A549 (cell line): ENCODE results near the gene PRSS21. TPM values are rescaled to one million over a fixed set of nuclear protein-coding genes. Genes with fewer than 3 reads are reported as not detected.

Source experiments
- ATAC-seq, 2 experiments: fragments of 200-7000 bp in 1 of 2; fragments of >200 bp in 1 of 2; cut with Nextera tagmentation in 1 of 2; cut with Tn5 transposase in 1 of 2; 3 replicates each; pipeline versions ENCODE4 v1.8.0 to v1.9.1; 2018 to 2020; ENCODE audit warnings: mild to moderate bottlenecking in 1 of 2, moderate library complexity in 1 of 2
- CTCF ChIA-PET: fragments of 300-600 bp; sonication (Branson Sonifier 250); formaldehyde crosslinking; extraction: SDS; loops from one replicate; lab custom pipeline; 2021; ENCODE audit warnings: antibody characterized with exemption, inconsistent platforms; lab: Yijun Ruan, JAX
- POLR2A ChIA-PET: fragments of 350-600 bp; formaldehyde crosslinking; extraction: SDS; loops from one replicate; lab custom pipeline; 2021; ENCODE audit warnings: antibody characterized with exemption, inconsistent platforms; lab: Yijun Ruan, JAX
- DNase-seq, 2 experiments: peaks; one replicate each; pipeline versions ENCODE4 v3.0.0 to v3.0.0-alpha.2; 2011 to 2016; ENCODE audit warnings: low read depth in 1 of 2, low spot score in 1 of 2
- FAIRE-seq: peaks from 2 replicates; lab custom pipeline; 2011; peaks lifted over from hg19 to GRCh38; lab: Jason Lieb, UNC
- H3K27ac ChIP-seq, 2 experiments: fragments of >200 bp; sonication (Bioruptor Twin); formaldehyde crosslinking; 3 replicates each; pipeline ENCODE4 v1.5.1; 2016 to 2017
- H3K4me1 ChIP-seq: fragments of >200 bp; sonication (Bioruptor Twin); formaldehyde crosslinking; 3 replicates; pipeline ENCODE4 v1.6.1; 2016
- H3K4me2 ChIP-seq: fragments of >200 bp; sonication (Bioruptor Twin); formaldehyde crosslinking; 3 replicates; pipeline ENCODE4 v1.6.1; 2016
- H3K4me3 ChIP-seq: fragments of >200 bp; sonication (Bioruptor Twin); formaldehyde crosslinking; 3 replicates; pipeline ENCODE4 v1.5.1; 2016
- H3K9me3 ChIP-seq: fragments of >200 bp; sonication (Bioruptor Twin); formaldehyde crosslinking; 3 replicates; pipeline ENCODE4 v1.6.1; 2016
- CEBPB ChIP-seq, 2 experiments: fragments of >200 bp in 1 of 2; sonication (Bioruptor Twin) in 1 of 2; formaldehyde crosslinking in 1 of 2; IDR thresholded peaks; 2 replicates each; pipeline ENCODE4 v1.6.1; 2012 to 2016
- CHD2 ChIP-seq: fragments of 150-350 bp; IDR thresholded peaks from 2 replicates; pipeline ENCODE4 v1.6.1; 2014; ENCODE audit warnings: low read length; ENCODE audit not compliant: partially characterized antibody
- GATA3 ChIP-seq: IDR thresholded peaks from 2 replicates; pipeline ENCODE4 v1.6.1; 2012; ENCODE audit warnings: borderline replicate concordance
- HOXA7 ChIP-seq: fragments of 250-450 bp; sonication (Bioruptor Pico); IDR thresholded peaks from 2 replicates; pipeline ENCODE4 v1.5.0; 2020; ENCODE audit warnings: mild to moderate bottlenecking, moderate library complexity
- HOXB13 ChIP-seq: fragments of 250-450 bp; sonication (Bioruptor Pico); IDR thresholded peaks from 2 replicates; pipeline ENCODE4 v1.5.0; 2020; ENCODE audit warnings: low read depth, mild to moderate bottlenecking, moderate library complexity
- JUNB ChIP-seq: fragments of >200 bp; sonication (Bioruptor Twin); formaldehyde crosslinking; IDR thresholded peaks from 2 replicates; pipeline ENCODE4 v1.6.1; 2016
- KDM1A ChIP-seq: fragments of 200-600 bp; sonication (generic); IDR thresholded peaks from 2 replicates; pipeline ENCODE4 v1.6.1; 2016; ENCODE audit warnings: low read depth, mild to moderate bottlenecking
- NFE2L2 ChIP-seq: fragments of 150-350 bp; conservative IDR thresholded peaks from 2 replicates; pipeline ENCODE4 v1.6.1; 2014; ENCODE audit warnings: low read length
- NPAS2 ChIP-seq: fragments of 250-450 bp; sonication (Bioruptor Pico); IDR thresholded peaks from 2 replicates; pipeline ENCODE4 v1.8.0; 2022; ENCODE audit warnings: mild to moderate bottlenecking, moderate library complexity, borderline replicate concordance
- NR3C1 ChIP-seq: fragments of >200 bp; sonication (Bioruptor Twin); formaldehyde crosslinking; IDR thresholded peaks from 3 replicates; pipeline ENCODE4 v1.6.1; 2017
- PBX3 ChIP-seq: IDR thresholded peaks from 2 replicates; pipeline ENCODE4 v1.6.1; 2012
- POLR2A ChIP-seq: IDR thresholded peaks from 2 replicates; pipeline ENCODE4 v1.6.1; 2012; ENCODE audit warnings: mild to moderate bottlenecking, low read length
- POLR2AphosphoS2 ChIP-seq: conservative IDR thresholded peaks from 2 replicates; pipeline ENCODE4 v1.6.1; 2012; ENCODE audit warnings: low read length, improper control_type of control experiment, inconsistent platforms
- SREBF2 ChIP-seq: fragments of 450-650 bp; IDR thresholded peaks from 2 replicates; pipeline ENCODE4 v1.6.1; 2014; ENCODE audit warnings: mild to moderate bottlenecking, moderate library complexity
- TFCP2L1 ChIP-seq: fragments of 250-450 bp; sonication (Bioruptor Pico); IDR thresholded peaks from 2 replicates; pipeline ENCODE4 v1.5.0; 2021; ENCODE audit warnings: mild to moderate bottlenecking
- ZC3H11A ChIP-seq: fragments of 450-650 bp; IDR thresholded peaks from 2 replicates; pipeline ENCODE4 v1.6.1; 2014; ENCODE audit warnings: antibody characterized with exemption, mild to moderate bottlenecking
- ZNF302 ChIP-seq: fragments of 250-450 bp; sonication (Bioruptor Pico); IDR thresholded peaks from 2 replicates; pipeline ENCODE4 v1.9.0; 2021; ENCODE audit warnings: inconsistent platforms, mild to moderate bottlenecking, moderate library complexity
- WGBS: methylation state at CpG from one replicate; pipeline ENCODE4 v1.1.6; 2017; ENCODE audit errors: missing lambda C conversion rate; 5-methylcytosine and 5-hydroxymethylcytosine counted together
- polyA plus RNA-seq, 4 experiments: library from polyadenylated mRNA; depleted of rRNA in 3 of 4; stranded (reverse); fragments of >200 nt; fragmentation: RNase III in 1 of 4; extraction: RNeasy Plus Mini Kit Qiagen cat#74134 plus additional on column Dnase treatment in 1 of 4; gene quantifications; 2 replicates in 3 of 4; 3 replicates in 1 of 4; pipeline ENCODE4 v1.2.3, GENCODE V29; 2011 to 2017
- TF ChIP-seq, protein P1 (sequence below): fragments of >200 bp; sonication (Bioruptor Twin); formaldehyde crosslinking; IDR thresholded peaks from 2 replicates; pipeline ENCODE4 v1.6.1; 2016

The PRSS21 gene
- polyA plus RNA-seq, 2 of the 4 experiments (the other 2 are of a cell fraction), result 0.12 to 0.23 TPM

- TF ChIP-seq GATA3 (no peak), HOXB13 (CRISPR knock-in tag) (no peak), ZC3H11A (no peak), CHD2 (no peak)
Observed at GRCh38 chr16:2813771-2814221, 3.2 kb upstream of the PRSS21 start (continued).

- ATAC-seq, result no peak
- no peaks in the 10 kb centered on the region for H3K9me3 ChIP-seq
- no peak for DNase-seq
- WGBS, result 70% methylated on average over 18 of the region's 20 CpGs
- H3K4me2 ChIP-seq, result no peak overlapping the region
- H3K4me1 ChIP-seq, result no peaks in the 10 kb centered on the region
- CTCF ChIA-PET, result interaction anchor here (0.7 to 3.7 kb wide), 4 partner anchors 9 to 54 kb away, joined by 3 to 10 read pairs (median 3); no protein-coding TSS in a partner anchor
- H3K27ac ChIP-seq, result no peak overlapping the region
- FAIRE-seq, result no peak
- POLR2A ChIA-PET, result no interaction called here
- TF ChIP-seq NFE2L2, result no peak
- no peak for TF ChIP-seq JUNB
- no peak for TF ChIP-seq NR3C1
- no peak for TF ChIP-seq ZC3H11A
- no peak for TF ChIP-seq POLR2A
- TF ChIP-seq CEBPB (IDR thresholded peaks at IDR 0.05), result no peak
- TF ChIP-seq TFCP2L1 (CRISPR knock-in tag), result no peak
- no peak for TF ChIP-seq KDM1A
- TF ChIP-seq CHD2, result no peak
- TF ChIP-seq POLR2AphosphoS2, result no peak
- TF ChIP-seq PBX3, result no peak
- TF ChIP-seq, all 56 proteins: peak for 0
- no peak overlapping the region for H3K4me3 ChIP-seq
Observed at GRCh38 chr16:2814551-2815298, 2.3 kb upstream of the PRSS21 start.

- Histone ChIP-seq H3K9me3 (no peaks in the 10 kb centered on the region), H3K4me1 (no peaks in the 10 kb centered on the region), H3K27ac (no peak overlapping the region), H3K4me3 (no peak overlapping the region), H3K4me2 (no peak overlapping the region)
- POLR2A ChIA-PET, result no interaction called here
- DNase-seq, result no peak
- 66% methylated on average over 10 of the region's 10 CpGs for WGBS
- no peak for ATAC-seq
- no peak for FAIRE-seq
- TF ChIP-seq ZC3H11A (no peak), POLR2AphosphoS2 (no peak), HOXA7 (CRISPR knock-in tag) (no peak), ZNF302 (CRISPR knock-in tag) (no peak), NPAS2 (CRISPR knock-in tag) (no peak), PBX3 (no peak), JUNB (no peak), SREBF2 (no peak)
- TF ChIP-seq, protein P1, sequence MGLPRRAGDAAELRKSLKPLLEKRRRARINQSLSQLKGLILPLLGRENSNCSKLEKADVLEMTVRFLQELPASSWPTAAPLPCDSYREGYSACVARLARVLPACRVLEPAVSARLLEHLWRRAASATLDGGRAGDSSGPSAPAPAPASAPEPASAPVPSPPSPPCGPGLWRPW, result no peak
- TF ChIP-seq, all 56 proteins: peak for 0
- CTCF ChIA-PET, result interaction anchor here (0.6 to 3.7 kb wide), 2 partner anchors 53 to 402 kb away, joined by 3 to 10 read pairs; no protein-coding TSS in a partner anchor
Observed at GRCh38 chr16:2815299-2815771, 1.7 kb upstream of the PRSS21 start.
